GM19193 (cell line): ENCODE results near the gene TTC31.

Experiments
- POLR2A ChIP-seq: IDR thresholded peaks from 4 replicates; pipeline ENCODE4 v1.6.1; 2011; ENCODE audit not compliant: insufficient read depth, insufficient read length; ENCODE audit errors: extremely low read depth

The TTC31 gene

DNA sequence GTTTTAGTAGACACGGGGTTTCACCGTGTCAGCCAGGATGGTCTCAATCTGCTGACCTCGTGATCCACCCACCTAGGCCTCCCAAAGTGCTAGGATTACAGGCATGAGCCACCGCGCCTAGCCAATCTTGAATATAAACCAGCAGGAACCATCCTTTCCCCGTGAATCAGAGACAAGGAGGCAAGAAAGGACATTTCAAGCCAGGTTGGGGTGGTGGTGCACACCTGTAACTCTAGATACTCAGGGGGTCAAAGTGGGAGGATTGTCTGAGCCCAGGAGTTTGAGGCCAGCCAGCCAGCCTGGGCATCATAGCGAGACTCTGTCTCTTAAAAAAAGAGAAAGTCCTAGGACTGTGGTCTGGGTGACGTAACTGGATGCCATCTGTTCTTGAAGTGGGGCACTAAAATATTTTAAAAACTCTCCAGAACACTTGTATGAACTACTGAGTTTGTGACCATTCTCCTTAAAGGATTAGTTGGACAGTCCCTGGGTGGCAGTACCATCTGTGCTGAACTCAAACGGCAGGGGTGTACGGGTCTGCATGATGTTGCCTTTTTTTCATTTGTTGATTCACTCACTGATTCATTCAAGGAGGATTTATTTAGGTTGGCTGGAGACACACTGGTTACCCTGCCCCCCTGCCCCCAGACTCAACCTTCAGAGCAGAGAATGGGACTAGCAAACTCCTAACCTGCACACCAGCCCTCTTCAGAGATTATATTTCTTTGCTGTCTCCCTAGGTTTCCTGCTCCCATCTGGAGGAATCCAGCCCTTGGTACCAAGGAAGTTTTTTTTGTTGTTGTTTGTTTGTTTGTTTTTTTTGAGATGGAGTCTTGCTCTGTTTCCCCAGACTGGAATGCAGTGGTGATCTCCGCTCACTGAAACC, 28.5 kb downstream of the TTC31 start:
- no peak for TF ChIP-seq POLR2A

DNA sequence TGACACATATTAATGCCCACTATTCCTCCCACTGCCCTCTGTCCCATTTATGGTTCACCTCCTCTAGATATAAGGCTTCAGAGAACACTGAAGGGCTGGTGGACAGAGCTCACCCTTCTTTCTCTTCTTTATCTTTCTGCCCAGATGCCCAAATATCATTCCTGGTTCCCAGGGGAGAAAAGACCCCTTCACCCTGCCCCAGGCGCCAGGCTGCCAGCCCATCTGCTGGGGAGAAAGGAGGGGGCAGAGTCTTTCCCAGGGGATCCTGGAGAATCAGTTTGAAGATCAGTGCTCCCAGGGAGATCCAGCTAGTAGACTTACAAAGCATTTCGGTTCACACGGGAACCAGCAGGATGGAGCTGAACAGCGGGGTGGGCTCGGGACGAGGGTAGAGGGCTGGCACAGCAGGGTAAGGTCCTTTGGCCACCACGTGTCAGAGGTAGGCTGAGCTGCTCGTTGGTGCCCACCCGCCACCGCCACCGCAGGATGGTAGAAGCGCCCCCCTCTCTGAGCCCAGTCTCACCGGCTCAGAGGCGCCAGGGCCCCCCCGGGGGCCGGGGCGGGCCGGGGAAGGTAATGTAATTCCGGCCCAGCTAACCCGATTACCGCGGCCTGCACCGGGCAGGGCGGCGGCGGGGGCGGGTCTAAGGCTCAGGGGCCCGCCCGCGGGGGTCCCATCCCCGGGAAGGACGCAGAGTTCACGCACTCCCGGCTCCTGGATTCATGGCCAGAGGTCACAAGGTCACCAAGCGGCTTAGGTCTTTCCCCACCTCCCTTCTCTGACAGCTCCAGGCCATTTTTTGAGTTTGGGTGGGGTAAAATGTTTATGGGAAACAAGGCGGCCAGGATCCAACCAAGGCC, 30.1 kb downstream of the TTC31 start:
- TF ChIP-seq POLR2A, result no peak

DNA sequence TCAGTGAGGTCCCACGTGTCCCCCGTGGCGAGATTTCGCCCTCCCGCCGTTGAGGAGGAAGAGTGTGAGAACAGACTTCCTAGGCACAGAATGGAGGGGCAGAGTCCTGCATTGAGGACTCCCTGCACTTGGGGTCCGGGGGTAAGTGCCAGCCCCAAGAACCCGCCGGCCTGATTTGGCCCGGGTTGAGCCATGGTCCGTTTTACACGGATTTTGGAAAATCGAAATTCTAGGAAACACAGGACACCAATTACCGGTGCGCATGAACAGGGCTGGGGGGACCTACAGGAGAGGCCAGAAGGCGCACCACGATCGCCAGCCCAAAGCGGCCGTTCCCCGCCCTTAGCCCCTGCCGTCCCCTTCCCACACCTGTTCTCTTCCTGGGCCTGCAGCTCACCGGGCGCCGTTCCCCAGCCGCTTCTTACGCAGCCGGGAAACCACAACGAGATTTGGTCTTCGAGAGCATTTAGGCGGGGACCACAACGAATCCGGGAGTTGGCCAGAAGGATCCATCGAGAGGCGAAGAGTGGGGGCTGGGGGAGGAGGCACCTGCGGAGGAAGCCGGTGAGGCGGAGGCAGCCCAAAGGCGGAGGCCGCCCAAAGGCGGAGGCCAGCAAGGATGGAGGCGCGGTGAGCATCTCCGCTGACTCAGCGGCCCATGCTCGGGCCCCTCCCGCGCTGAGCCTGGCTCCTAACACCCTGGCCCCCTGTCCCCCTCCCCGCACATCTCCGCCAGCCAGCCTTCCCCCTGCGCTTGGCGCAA, 30.9 kb downstream of the TTC31 start:
- no peak for TF ChIP-seq POLR2A

GRCh38 chr2:74514368-74515270, 31.7 kb downstream of the TTC31 start, which contains the start of gene TLX2:
TSS of gene TLX2 (plus strand) at chr2:74514450. CDS start at chr2:74514807, 357 bp downstream.
- TF ChIP-seq POLR2A, result no peak

DNA sequence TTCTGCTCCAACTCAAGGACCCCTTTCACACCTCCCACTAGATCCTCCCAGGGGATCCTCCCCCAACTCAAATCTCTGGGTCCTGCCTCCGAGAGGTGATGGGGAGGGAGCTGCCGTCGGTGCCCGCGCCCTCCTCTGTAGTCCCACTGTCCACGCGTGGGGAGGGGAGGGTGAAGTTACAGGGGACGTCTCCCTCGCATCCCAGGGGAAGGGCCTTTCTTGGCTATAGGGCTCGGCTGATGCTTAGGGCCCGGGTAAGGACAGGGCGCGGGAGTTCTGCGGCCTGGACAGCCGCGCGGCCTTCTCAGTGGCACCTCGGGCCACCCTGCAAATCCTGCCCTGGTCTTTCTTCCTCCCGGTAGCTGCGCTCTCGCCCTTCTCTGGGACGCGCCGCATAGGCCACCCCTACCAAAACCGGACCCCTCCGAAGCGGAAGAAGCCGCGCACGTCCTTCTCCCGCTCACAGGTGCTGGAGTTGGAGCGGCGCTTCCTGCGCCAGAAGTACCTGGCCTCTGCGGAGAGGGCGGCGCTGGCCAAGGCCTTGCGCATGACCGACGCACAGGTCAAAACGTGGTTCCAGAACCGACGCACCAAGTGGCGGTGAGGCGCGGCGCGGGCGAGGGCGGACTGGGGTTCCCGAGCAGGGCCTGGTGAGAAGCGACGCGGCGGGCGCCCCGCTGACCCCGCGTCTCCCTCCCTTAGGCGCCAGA, 32.5 kb downstream of the TTC31 start:
- no peak for TF ChIP-seq POLR2A

GRCh38 chr2:74515981-74516633, 33.2 kb downstream of the TTC31 start:
- TF ChIP-seq POLR2A, result no peak

DNA sequence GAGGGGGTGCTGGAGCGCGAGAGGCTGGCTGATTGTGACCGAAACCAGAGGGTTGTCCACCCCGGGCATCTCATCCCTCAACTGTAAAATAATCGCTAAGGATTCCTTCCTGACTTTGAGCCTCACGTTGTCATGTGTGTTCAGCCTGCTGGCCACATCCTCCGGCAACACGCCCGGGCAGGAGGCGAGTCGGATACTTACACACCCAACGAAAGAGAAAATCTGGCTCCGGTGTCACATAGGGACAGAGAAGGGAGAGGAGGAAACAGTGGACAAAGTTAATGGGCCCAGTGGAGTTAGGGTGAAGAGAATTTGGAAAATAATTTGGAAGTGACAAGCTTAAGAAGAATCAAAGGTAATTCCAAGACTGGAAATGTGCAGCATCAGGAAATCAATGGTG, 33.8 kb downstream of the TTC31 start:
- TF ChIP-seq POLR2A, result no peak

DNA sequence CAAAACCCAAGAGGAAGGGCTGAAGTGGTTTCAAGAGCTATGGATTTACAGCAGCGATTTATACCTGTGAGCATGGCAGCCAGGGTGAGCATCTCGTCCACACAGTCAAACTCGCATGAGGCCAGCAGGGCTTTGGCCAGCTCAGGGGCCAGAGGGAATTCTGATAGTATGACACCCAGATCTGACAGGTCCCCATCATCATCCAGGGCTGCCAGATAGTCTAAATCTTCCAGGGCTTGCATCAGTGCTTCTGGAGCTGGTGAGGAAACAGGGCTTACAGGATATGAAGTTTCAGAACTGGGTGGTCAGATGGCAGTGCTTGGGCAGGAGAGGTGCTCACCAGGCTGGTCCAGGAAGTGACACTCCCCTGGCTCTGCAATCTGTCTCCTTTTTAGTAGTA, 39.6 kb downstream of the TTC31 start:
- no peak for TF ChIP-seq POLR2A

DNA sequence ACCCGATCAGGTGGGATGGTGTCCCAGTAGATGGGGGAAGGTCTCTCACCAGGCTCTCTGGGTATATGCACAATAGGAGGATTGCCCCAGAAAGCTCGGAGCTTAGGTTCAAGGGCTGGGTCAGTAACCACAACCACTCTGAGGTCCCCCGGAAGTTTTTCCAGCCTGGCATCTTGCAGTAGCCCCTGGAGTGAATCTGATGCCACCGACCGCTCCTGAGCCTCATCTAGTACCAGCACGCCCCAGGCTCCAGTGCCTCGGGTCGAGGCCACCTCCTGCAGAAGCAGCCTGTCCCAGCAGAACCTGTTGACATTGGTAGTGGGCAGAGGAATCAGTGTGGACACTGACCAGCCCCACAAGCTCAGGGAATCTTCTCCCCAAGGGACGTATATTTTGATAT, 41.1 kb downstream of the TTC31 start:
- TF ChIP-seq POLR2A, result no peak

- TF ChIP-seq POLR2A, result no peak
These were observed 42.3 kb downstream of the TTC31 start for GRCh38 chr2:74524955-74525716.

DNA sequence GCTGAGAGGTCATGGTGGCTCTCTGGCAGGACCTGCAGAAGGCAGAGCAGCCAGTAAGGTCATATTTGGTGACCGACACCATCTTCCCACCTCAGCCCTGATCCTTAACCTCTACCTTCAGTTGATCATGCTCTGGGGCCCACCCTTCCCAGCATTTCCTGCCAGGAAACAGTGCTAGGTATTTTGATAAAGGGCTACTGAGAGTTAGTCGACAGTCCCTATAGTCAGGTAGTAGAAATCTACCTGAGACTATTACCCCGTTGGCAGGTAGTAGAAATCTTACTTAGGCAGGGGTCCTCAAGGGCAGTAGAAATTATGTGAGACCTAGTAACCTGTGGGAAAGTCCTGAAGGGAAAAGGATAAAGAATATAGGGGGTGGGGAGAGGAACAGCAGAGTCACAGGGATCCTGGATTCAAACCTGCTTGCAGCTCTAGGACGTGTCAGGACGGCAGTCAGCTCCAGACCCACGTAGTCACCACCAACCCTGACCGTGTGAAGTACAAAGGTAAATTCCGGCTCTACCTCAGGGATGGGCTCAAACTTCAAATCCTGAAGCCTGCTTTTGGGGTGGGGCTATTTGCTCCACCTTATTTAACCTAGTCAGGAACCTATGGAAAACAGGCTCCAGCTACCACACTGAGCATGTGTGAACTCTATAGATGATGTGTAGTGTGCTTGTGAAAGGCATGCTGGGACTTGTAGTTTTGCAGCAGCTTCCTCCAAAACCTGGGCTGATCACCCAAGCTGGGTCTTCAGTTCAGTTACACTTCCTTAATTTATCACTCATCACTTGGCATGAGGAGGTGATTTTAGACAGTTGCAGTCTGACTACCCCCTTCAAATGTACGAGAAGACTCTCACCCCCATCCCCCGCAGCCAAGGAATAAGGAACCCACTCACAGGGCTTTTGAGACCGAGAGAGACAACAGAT, 43.1 kb downstream of the TTC31 start, which contains the start of gene DQX1:
DQX1 (minus strand) TSS at position 515 of the 932 bp plus-strand sequence; CDS start at position 13, 502 bp downstream.
- TF ChIP-seq POLR2A, result no peak
